ENCODE measurements around the gene PLPP2. TPM values are rescaled to one million over a fixed set of nuclear protein-coding genes. Genes with fewer than 3 reads are reported as not detected.

PLPP2 gene
- total RNA-seq, 1 donor from 2014 or later = 1.8 TPM

- peak; percentile 75 for ATAC-seq
Observed at GRCh38 chr19:294946-295686, 3.9 kb upstream of the PLPP2 start.

GRCh38 chr19:294341-294945 is 3.2 kb upstream of the PLPP2 start:
- no peak for ATAC-seq
- DNase-seq (ENCODE audit: low spot score) = no peak

More at GRCh38 chr19:294946-295686, 3.9 kb upstream of the PLPP2 start:
- DNase-seq (ENCODE audit: low spot score) = no peak

GRCh38 chr19:293436-294110 is 2.4 kb upstream of the PLPP2 start:
- ATAC-seq (no peak), DNase-seq (ENCODE audit: low spot score) (no peak)

DNA sequence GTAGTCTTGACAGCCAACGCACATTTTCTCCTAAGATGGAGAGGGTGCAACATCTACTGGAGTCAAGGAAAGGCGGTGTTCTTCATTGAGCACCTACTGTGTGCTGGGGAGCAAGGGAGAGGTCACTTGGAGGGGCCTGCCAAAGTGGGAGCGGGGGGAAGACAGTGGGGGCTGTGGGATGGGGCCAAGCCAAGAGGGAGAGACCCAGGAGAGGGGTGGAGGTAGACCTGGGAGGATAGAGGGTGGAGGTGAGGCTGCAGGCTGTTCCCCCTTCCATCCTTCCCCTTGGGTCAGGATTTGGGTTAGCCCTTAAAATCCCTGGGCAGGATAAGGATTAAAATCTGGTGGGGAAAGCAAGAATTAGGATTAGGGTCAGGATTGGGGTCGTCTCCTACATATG is 1.7 kb upstream of the PLPP2 start:
- ATAC-seq (no peak), DNase-seq (ENCODE audit: low spot score) (no peak)

DNA sequence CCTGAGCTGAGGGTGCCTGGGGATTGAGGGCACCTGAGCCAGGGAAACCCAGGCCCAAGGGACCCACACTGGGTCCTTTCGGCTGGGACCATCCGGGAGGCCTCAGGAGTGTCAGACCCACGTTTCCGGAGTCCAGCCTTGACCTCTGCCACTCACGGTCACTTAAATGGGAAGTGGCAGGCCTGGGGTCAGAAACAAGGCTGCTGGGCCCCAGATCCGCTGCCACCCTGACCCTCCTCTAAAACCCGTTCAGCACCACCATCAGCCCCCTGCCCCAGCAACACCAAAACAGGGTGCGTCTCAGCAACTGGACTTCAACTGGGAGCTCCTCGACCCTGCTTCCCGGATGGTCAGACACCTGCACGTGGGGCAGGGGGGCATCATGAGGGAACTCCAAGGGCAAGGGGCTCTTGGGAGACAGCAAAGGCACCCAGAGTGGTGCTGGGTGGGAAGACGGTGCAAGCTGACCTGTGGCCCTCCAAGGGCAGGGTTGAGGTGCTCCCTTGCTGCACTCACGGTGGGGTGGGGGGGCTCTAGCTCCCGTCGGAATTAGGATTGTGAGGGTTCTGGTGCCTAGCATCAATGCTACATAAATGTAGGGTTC is 1.2 kb upstream of the PLPP2 start:
- DNase-seq (ENCODE audit: low spot score) (no peak), ATAC-seq (no peak)

GRCh38 chr19:291561-292280 is 518 bp upstream of the PLPP2 start:
- no peak for DNase-seq (ENCODE audit: low spot score)
- ATAC-seq = no peak

DNA sequence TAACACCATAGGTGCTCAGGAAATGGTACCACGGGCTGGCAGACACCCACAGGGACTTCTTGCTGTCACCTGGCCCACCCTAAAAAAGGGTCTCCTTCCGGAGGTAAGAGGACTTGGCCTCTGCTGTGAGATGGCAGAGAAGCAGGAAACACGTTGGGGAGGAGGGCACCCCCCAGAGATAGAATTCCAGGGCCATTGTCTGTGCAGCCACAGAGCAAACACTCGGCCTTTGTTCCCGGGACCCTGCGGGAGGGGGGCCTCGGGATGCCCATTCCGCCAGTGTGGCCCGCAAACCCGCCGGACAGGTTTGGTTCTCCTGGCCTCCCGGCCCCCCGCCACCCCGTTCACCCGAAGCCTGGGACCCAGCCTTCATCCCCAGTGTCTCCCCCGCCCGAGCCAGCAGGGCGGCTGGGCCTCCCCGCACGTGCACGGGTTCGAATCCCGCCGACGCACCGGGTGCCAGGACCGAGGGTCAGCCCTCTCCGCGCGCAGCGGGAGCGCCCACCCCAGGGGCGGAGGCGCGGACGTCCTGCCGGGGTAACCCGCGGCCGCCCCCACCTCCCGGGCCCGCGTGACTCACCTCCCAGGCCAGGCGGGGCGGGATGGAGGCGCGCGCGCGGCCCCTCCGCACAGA is 714 bp downstream of the PLPP2 start:
- ATAC-seq = peak; percentile 22

GRCh38 chr19:289651-290371 is 1.4 kb downstream of the PLPP2 start:
- DNase-seq (ENCODE audit: low spot score) (no peak), ATAC-seq (peak; percentile 51)

More for the DNA sequence above, 714 bp downstream of the PLPP2 start:
- no peak for DNase-seq (ENCODE audit: low spot score)

DNA sequence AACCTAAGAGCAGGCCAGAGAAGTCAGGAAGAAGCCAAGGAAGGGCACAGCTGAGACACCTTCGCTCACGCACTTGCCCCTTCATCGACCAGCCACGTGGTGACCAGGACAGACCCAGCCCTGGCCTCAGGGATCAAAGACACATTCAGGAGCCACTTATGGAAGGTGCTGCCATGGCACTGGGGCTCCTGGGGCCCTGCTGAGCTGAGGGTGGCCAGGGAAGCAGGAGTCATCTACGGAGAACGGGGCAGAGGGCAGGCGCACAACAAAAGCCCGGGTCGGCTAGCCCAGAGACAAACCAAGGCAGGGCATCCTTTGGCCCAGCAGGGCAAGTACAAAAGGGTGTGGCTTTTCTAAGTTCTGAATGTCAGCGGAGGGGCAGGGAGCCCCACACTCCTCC is 2.3 kb downstream of the PLPP2 start:
- ATAC-seq (no peak), DNase-seq (ENCODE audit: low spot score) (no peak)

GRCh38 chr19:287381-287871 is 3.8 kb downstream of the PLPP2 start:
- ATAC-seq (no peak), DNase-seq (ENCODE audit: low spot score) (no peak)

- DNase-seq (ENCODE audit: low spot score) (no peak), ATAC-seq (no peak)
Observed at GRCh38 chr19:283395-283794, 7.8 kb downstream of the PLPP2 start.

GRCh38 chr19:282501-282900 is 8.7 kb downstream of the PLPP2 start:
- DNase-seq (ENCODE audit: low spot score) = no peak
- no peak for ATAC-seq

DNA sequence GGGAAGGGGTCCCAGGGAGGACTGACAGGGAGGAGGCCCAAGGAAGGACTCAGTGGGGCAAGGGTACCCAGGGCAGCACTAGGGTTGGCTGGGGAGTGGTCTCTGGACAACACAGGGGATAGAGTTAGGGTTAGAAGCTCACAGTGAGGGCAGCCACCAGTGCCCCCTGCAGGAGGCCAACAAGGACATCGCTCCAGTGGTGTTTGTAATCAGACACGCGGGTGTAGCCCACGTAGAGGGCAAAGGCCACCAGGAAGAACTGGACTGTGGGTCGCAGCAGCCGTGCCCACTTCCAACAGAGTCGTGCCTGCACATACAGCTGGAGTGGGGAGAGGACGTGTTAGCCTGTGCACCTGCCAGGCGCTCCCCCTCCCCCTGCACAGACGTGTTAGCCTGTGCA is 9.2 kb downstream of the PLPP2 start:
- DNase-seq (ENCODE audit: low spot score) (no peak), ATAC-seq (no peak)

- ATAC-seq = no peak
Observed at GRCh38 chr19:281156-281853, 9.9 kb downstream of the PLPP2 start.

DNA sequence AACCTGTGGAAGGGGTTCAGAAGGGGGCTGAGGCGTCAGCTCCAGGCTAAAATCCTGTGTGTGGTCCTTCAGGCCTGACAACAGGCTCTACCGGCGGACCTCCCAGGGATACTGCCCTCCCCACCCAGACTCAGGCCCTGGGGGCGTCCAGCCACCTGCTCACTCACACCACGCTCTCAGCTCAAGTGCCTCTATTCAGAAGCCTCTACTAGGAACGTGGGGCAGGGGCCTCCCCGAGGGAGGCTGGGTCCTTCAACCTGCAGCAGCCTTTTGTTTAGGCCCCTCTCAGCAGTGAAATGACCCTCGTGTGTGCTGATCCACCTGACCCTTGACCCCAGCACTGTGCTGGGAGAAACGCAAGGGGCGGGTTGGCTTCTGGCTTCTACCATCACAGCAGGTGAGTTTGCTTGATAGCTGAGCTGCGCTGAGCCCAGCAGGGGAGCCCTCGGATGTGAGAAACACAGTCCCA is 10.6 kb downstream of the PLPP2 start:
- DNase-seq (ENCODE audit: low spot score) = no peak

More at GRCh38 chr19:281156-281853, 9.9 kb downstream of the PLPP2 start:
- DNase-seq (ENCODE audit: low spot score) = no peak

GRCh38 chr19:279656-280055 is 11.5 kb downstream of the PLPP2 start:
- ATAC-seq (no peak), DNase-seq (ENCODE audit: low spot score) (no peak)

More for the DNA sequence above, 10.6 kb downstream of the PLPP2 start:
- no peak for ATAC-seq

DNA sequence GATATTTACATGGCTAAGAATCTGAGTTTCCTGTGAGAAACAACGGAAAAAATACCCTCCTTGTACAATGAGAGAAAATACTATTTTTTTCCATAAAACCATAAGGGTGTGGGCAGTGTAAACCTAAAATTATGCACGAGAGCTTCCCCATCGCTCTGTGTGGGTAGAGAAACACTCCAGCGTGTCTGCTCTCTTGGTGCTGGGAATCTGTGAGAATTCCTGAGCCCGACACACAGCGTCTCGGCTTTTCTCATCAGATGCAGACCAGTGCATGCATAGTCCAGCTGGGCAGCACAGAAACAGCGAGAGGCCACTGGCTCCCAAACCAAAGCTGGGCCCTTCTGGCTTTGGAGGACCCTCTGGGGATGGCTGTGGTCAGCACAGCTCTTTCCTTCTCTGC is 12.0 kb downstream of the PLPP2 start:
- ATAC-seq (no peak), DNase-seq (ENCODE audit: low spot score) (no peak)

GRCh38 chr19:277581-278165 is 13.5 kb downstream of the PLPP2 start:
- DNase-seq (ENCODE audit: low spot score) = no peak
- no peak for ATAC-seq

- ATAC-seq (no peak), DNase-seq (ENCODE audit: low spot score) (no peak)
Observed at GRCh38 chr19:277131-277530, 14.1 kb downstream of the PLPP2 start.
